GM18519 (cell line): ENCODE data around the gene REPS2.

Experiments
- ATAC-seq: cut with Tn5 transposase; IDR thresholded peaks from one replicate; pipeline ENCODE4 v1.9.1; 2021; ENCODE audit warnings: mild to moderate bottlenecking, moderate library complexity; ENCODE audit not compliant: unreplicated experiment, low FRiP score

Gene REPS2

DNA sequence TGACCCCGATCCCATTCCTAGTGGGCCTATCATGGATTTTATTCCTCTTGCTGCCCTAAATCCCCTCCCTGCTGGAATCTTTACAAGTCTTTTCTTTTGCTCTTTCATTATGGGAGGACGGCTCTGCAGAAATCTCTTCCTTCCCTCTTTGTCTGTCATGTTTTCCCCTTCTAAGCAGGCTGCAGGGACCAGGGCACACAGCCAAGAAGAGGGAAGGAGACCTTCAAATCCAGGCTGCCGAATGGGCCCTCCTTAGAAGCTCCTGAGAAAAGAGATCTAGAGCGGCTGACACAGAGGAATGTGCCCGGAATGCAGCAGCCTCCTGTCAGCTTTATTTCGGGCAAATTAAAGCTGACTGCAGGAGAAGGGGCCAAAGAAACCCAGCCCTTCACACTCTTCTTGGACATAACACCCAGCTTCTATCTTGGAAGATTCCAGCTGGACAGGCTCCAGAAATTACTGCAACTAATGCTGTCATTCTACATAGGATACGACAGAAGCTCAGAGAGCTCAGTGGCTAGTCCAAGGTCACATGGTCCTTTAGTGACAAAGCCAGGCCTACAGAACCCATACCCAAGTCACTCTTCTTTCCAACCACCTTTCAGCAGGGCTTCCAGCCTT, 240.8 kb downstream of the REPS2 start:
- no peak for ATAC-seq

DNA sequence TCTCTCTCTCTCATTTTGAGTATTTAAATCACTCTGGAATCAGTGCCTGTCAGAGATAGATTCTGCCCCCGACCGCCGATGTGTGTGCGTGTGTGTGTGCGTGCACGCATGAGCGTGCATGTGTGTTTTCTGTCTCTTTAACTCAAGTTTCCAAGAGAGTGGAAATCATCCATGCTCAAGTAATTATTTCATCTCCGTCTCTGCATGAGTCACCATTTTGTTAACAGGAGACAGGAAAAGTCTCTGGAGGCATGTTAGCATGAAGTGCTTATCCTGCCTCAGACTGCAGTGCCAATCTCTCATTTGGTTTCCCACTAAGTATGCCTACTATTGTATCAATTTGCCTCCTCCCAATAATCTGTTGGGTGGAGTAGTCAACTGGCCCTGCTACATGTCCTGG, 245.6 kb downstream of the REPS2 start:
- no peak for ATAC-seq
